Spleen (tissue), 11 donors: ENCODE measurements around the gene NTSR1. TPM values are rescaled to one million over a fixed set of nuclear protein-coding genes. Genes with fewer than 3 reads are reported as not detected.

Source experiments
- DNase-seq: peaks from one replicate; pipeline ENCODE4 v3.0.0-alpha.2; 2020
- H3K27ac ChIP-seq, 8 donors: fragments of 200-600 bp; sonication (generic) in 7 of 8; 1 replicate in 4 of 8; 2 replicates in 4 of 8; pipeline versions ENCODE4 v1.5.0 to v1.8.0; 2016 to 2021; ENCODE audit warnings: inconsistent platforms in 4 of 8, mild to moderate bottlenecking in 4 of 8, moderate library complexity in 1 of 8
- H3K27me3 ChIP-seq, 7 donors: fragments of 200-600 bp; sonication (generic) in 6 of 7; replicated peaks in 1 of 7; 1 replicate in 4 of 7; 2 replicates in 3 of 7; pipeline versions ENCODE4 v1.5.0 to v1.8.0; 2016 to 2021; ENCODE audit warnings: inconsistent platforms in 3 of 7, mild to moderate bottlenecking in 1 of 7
- H3K36me3 ChIP-seq, 6 donors: fragments of 200-600 bp; sonication (generic) in 5 of 6; 1 replicate in 4 of 6; 2 replicates in 2 of 6; pipeline versions ENCODE4 v1.5.0 to v1.8.0; 2016 to 2021; ENCODE audit warnings: inconsistent platforms in 2 of 6
- H3K4me1 ChIP-seq, 6 donors: fragments of 200-600 bp; sonication (generic) in 5 of 6; 1 replicate in 3 of 6; 2 replicates in 3 of 6; pipeline versions ENCODE4 v1.5.0 to v1.8.0; 2016 to 2021; ENCODE audit warnings: inconsistent platforms in 3 of 6
- H3K4me3 ChIP-seq, 8 donors: fragments of 200-600 bp; sonication (generic) in 7 of 8; 1 replicate in 4 of 8; 2 replicates in 4 of 8; pipeline versions ENCODE4 v1.5.0 to v1.8.0; 2016 to 2021; ENCODE audit warnings: inconsistent platforms in 4 of 8, mild to moderate bottlenecking in 4 of 8, moderate library complexity in 2 of 8
- H3K9me3 ChIP-seq, 8 donors: fragments of 200-600 bp; sonication (generic) in 7 of 8; 1 replicate in 4 of 8; 2 replicates in 4 of 8; pipeline versions ENCODE4 v1.5.0 to v1.8.0; 2016 to 2021; ENCODE audit warnings: inconsistent platforms in 4 of 8
- POLR2A ChIP-seq, 3 donors: fragments of 450-650 bp; IDR thresholded peaks; one replicate each; pipeline ENCODE4 v1.5.1; 2017; ENCODE audit warnings: antibody characterized with exemption in 3 of 3, mild to moderate bottlenecking in 1 of 3
- POLR2AphosphoS5 ChIP-seq, 3 donors: sonication (generic); formaldehyde crosslinking; IDR thresholded peaks; one replicate each; pipeline ENCODE4 v1.5.1; 2017; ENCODE audit warnings: antibody characterized with exemption in 3 of 3
- WGBS, 5 donors: extraction: QIAGEN DNeasy Blood & Tissue Kit in 3 of 5; methylation state at CpG; one replicate each; pipeline versions ENCODE4 v1.1.5 to v1.1.7; 2013 to 2018; 5-methylcytosine and 5-hydroxymethylcytosine counted together
- intact Hi-C: fragments of 100-400 bp; cut with DNase I; formaldehyde crosslinking; loops from one replicate; pipeline ENCODE4 v1.15.0; 2023; ENCODE audit warnings: low total_unique reads
- polyA plus RNA-seq, 3 donors: library from polyadenylated mRNA; stranded (reverse); fragments of 200-250 nt; gene quantifications; one replicate each; pipeline ENCODE4 v1.2.1, GENCODE V29; 2013
- total RNA-seq, 7 donors: library from RNA; depleted of rRNA in 3 of 7; stranded (reverse); fragments of >200 nt in 3 of 7; fragmentation: NEBNext Ultra II Directional in 4 of 7; extraction: Animal tissue kit (Norgen Biotek cat#: 25700) in 4 of 7; gene quantifications; one replicate each; pipeline versions ENCODE4 v1.1.0 to v1.2.1, GENCODE V29; 2016 to 2021
- TF ChIP-seq, protein P1 (sequence below), 11 experiments: fragments of 200-600 bp in 7 of 11; fragments of 450-650 bp in 4 of 11; sonication (generic) in 4 of 11; IDR thresholded peaks in 8 of 11; conservative IDR thresholded peaks in 3 of 11; 1 replicate in 7 of 11; 2 replicates in 4 of 11; pipeline versions ENCODE4 v1.4.0 to v1.8.0; 2016 to 2021; ENCODE audit warnings: antibody characterized with exemption in 11 of 11, inconsistent platforms in 4 of 11, mild to moderate bottlenecking in 1 of 11
- donor health status: healthy with polysubstance abuse.
- donor health status: DM: no; HTN: no; CAD: no; lungs with moderate emphysema.
- donor health status: DM: no; HTN: no; CAD: no.
- donor health status: Bipolar disorder and iron deficiency.
- donor health status: healthy.
- donor health status: DM: no; HTN: no; CAD: no.
- donor health status: DM: yes; HTN: yes; CAD: no.

NTSR1 gene
- total and polyA plus RNA-seq, 10 donors: 0.14 to 5.7 (median 0.71) TPM

DNA sequence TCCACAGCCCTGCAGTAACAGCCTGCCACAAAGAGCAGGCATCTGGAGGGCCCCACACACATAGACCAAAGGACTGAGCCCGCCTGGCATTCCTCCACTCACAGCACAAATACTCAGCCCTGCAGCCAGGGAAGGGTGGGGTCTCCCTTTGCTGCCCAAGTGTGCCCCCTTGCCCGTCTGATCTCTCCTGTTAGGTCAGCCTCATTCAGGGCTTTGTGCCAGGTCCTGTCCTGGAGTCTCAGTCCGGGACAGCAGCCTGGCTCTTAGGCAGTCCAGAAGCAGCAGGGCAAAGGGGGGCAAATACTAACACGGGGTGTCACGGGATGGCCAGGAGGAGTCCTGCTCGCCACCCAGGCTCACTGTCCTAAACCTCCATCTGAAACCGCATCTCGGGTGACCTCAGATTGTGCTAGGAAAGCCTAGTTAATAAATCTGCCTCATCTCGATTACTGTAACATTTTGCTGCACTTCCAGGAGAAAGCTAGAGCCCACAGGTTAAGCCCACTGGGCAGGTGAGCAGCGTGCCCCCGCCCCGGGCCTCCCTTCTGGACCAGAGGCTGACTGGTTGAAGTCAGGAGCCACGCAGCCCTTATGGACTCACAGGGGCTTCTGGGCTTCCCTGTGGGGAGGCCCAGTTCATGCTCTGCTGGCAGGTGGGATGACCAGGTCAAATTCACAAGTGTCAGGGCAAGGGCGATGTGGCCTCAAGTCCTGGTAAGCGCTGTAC lies 92.8 kb downstream of the NTSR1 start:
- Histone ChIP-seq H3K4me3 (no peak overlapping the region), H3K27me3 (no peaks in the 10 kb centered on the region), H3K9me3 (no peaks in the 10 kb centered on the region), H3K4me1 (peaks cover 18 to 58% (median 37%) of the 10 kb centered on the region in 6 donors), H3K36me3 (peaks cover 0 to 42% (median 38%) of the 10 kb centered on the region in 6 donors), H3K27ac (no peak overlapping the region)
- DNase-seq: no peak
- intact Hi-C loops: no loop called here
- WGBS, 5 donors: 89 to 94% (median 92%) methylated on average over 12 to 15 of the region's 15 CpGs
- TF ChIP-seq POLR2A (IDR thresholded peaks at IDR 0.05): no peak
- peak in 1 of 3 donors; percentile 3 for TF ChIP-seq POLR2AphosphoS5 (IDR thresholded peaks at IDR 0.05)

DNA sequence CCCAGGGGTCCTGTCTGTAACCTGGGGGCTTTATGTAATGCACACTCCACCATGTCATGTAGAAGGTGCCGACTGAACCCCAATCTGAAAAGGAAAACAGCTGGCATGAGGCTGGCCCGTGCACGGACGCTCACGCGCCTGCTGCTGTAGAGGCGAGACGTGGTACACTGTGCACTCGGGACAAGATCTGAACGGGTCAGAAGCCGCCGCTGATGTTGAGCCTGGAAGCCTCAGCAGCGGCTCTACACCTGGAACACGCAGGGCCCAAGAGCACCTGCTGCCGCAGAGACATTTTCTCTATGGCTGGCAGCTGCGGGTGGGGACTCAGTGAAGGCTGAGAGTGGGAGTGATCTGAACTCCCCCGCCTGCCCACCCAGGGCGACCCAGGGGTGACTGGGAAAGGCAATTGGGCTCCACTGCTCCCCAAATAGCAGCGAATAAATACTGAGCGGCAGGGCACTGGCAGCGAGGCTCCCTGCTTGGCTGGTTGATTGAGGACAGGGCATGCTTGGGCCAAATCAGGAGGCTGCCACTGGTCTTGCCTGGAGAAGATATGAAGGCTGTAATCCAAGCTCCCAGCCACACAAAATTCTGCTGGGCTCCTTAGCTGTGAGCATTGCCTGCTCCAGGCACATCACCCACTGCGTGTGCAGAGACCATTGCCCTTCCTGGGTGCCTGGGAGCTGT lies 93.5 kb downstream of the NTSR1 start:
- no peaks in the 10 kb centered on the region for H3K9me3 ChIP-seq
- TF ChIP-seq POLR2AphosphoS5 (IDR thresholded peaks at IDR 0.05): peak in 1 of 3 donors; percentile 42
- TF ChIP-seq POLR2A (IDR thresholded peaks at IDR 0.05): no peak
- TF ChIP-seq, protein P1, sequence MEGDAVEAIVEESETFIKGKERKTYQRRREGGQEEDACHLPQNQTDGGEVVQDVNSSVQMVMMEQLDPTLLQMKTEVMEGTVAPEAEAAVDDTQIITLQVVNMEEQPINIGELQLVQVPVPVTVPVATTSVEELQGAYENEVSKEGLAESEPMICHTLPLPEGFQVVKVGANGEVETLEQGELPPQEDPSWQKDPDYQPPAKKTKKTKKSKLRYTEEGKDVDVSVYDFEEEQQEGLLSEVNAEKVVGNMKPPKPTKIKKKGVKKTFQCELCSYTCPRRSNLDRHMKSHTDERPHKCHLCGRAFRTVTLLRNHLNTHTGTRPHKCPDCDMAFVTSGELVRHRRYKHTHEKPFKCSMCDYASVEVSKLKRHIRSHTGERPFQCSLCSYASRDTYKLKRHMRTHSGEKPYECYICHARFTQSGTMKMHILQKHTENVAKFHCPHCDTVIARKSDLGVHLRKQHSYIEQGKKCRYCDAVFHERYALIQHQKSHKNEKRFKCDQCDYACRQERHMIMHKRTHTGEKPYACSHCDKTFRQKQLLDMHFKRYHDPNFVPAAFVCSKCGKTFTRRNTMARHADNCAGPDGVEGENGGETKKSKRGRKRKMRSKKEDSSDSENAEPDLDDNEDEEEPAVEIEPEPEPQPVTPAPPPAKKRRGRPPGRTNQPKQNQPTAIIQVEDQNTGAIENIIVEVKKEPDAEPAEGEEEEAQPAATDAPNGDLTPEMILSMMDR (IDR thresholded peaks at IDR 0.05 in 8 of 11, conservative IDR thresholded peaks at IDR 0.05 in 3 of 11): no peak

GRCh38 chr20:62804021-62804626 lies 95.5 kb downstream of the NTSR1 start:
- Histone ChIP-seq H3K27ac (peak overlapping the region; percentile 89 to 98 (median 94)), H3K9me3 (no peaks in the 10 kb centered on the region), H3K4me3 (peak overlapping the region; percentile 75 to 99 (median 94)), H3K4me1 (peaks cover 20 to 63% (median 47%) of the 10 kb centered on the region in 6 donors), H3K36me3 (peaks cover 5 to 54% (median 45%) of the 10 kb centered on the region in 6 donors), H3K27me3 (no peaks in the 10 kb centered on the region)
- peak; percentile 89 for DNase-seq
- TF ChIP-seq POLR2A (IDR thresholded peaks at IDR 0.05) (no peak), POLR2AphosphoS5 (IDR thresholded peaks at IDR 0.05) (no peak)
- TF ChIP-seq, protein P1 (IDR thresholded peaks at IDR 0.05 in 8 of 11, conservative IDR thresholded peaks at IDR 0.05 in 3 of 11): peak in 2 of 11 experiments; percentile 7 to 16
- intact Hi-C loops: no loop called here
- 8 to 15% (median 12%) methylated on average over 17 to 25 of the region's 25 CpGs for WGBS, 5 donors

More for the DNA sequence above, 93.5 kb downstream of the NTSR1 start:
- no peak overlapping the region for H3K27ac ChIP-seq
- no peak overlapping the region for H3K4me3 ChIP-seq
- H3K36me3 ChIP-seq: peaks cover 0 to 49% (median 38%) of the 10 kb centered on the region in 6 donors
- intact Hi-C loops: no loop called here
- no peaks in the 10 kb centered on the region for H3K27me3 ChIP-seq
- H3K4me1 ChIP-seq: peaks cover 23 to 62% (median 41%) of the 10 kb centered on the region in 6 donors
- WGBS, 5 donors: 87 to 92% (median 90%) methylated on average over 22 of the region's 22 CpGs
- DNase-seq: no peak

- Histone ChIP-seq H3K27ac (peak within 1 kb of the TSS; percentile 89 to 98 (median 94)), H3K36me3 (peaks cover 5 to 54% (median 45%) of the 10 kb centered on the region in 6 donors), H3K9me3 (no peaks in the 10 kb centered on the region), H3K27me3 (no peaks in the 10 kb centered on the region), H3K4me1 (peaks cover 20 to 69% (median 47%) of the 10 kb centered on the region in 6 donors), H3K4me3 (peak within 1 kb of the TSS; percentile 75 to 99 (median 94))
- intact Hi-C loops: no loop called here
- TF ChIP-seq POLR2AphosphoS5 (IDR thresholded peaks at IDR 0.05) (peak; percentile 96 to 97 (median 97)), POLR2A (IDR thresholded peaks at IDR 0.05) (peak in 1 of 3 donors; percentile 80)
- TF ChIP-seq, protein P1 (IDR thresholded peaks at IDR 0.05 in 8 of 11, conservative IDR thresholded peaks at IDR 0.05 in 3 of 11): peak in 1 of 11 experiments; percentile 16
- WGBS, 5 donors: 0 to 1% (median 1%) methylated on average over 18 to 77 of the region's 77 CpGs; no CpG with 5 or more reads in 1 of the 5 donors
- peak; percentile 94 for DNase-seq
Observed at GRCh38 chr20:62804627-62805154, 96.1 kb downstream of the NTSR1 start, which contains the start of gene OGFR. Gene OGFR (plus strand): TSS chr20:62804835. CDS start chr20:62804860, 25 bp downstream.
